ENCODE results near the gene ZNF84. TPM values are rescaled to one million over a fixed set of nuclear protein-coding genes. Genes with fewer than 3 reads are reported as not detected.

The ZNF84 gene
- total RNA-seq, 4 donors from 2014 or later: 19.5 to 21.2 (median 20.7) TPM

DNA sequence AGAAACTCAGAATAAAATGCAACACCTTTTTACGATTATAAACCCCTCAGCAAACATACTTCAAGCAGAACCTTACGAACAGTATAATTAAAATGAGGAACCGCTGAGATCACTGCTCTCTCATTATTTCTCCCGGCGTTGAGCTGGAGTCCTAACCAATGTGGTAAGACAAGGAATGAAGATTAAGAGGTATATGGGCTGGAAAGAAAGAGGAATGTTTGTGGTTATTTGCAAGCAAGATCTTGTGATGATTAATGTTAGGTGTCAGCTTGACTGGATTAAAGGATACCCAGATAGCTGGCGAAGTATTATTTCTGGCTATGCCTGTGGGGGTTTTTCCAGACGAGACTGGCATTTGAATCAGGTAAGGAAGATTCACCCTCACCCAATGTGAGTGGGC lies 10.3 kb upstream of the ZNF84 start:
- TF ChIP-seq POLR2AphosphoS5 (IDR thresholded peaks at IDR 0.05) (no peak), EP300 (IDR thresholded peaks at IDR 0.05) (no peak), POLR2A (IDR thresholded peaks at IDR 0.05; ENCODE audit: low read depth) (no peak)
- TF ChIP-seq, protein P1, sequence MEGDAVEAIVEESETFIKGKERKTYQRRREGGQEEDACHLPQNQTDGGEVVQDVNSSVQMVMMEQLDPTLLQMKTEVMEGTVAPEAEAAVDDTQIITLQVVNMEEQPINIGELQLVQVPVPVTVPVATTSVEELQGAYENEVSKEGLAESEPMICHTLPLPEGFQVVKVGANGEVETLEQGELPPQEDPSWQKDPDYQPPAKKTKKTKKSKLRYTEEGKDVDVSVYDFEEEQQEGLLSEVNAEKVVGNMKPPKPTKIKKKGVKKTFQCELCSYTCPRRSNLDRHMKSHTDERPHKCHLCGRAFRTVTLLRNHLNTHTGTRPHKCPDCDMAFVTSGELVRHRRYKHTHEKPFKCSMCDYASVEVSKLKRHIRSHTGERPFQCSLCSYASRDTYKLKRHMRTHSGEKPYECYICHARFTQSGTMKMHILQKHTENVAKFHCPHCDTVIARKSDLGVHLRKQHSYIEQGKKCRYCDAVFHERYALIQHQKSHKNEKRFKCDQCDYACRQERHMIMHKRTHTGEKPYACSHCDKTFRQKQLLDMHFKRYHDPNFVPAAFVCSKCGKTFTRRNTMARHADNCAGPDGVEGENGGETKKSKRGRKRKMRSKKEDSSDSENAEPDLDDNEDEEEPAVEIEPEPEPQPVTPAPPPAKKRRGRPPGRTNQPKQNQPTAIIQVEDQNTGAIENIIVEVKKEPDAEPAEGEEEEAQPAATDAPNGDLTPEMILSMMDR (IDR thresholded peaks at IDR 0.05): no peak
- H3K9me3 ChIP-seq: peaks cover 0 to 63% (median 41%) of the 10 kb centered on the region in 4 donors
- no peaks in the 10 kb centered on the region for H3K27me3 ChIP-seq
- intact Hi-C loops (cut with DNase I): no loop called here
- DNase-seq (ENCODE audit: extremely low spot score): no peak
- H3K27ac ChIP-seq (replicated peaks in 1 of 4): no peak overlapping the region
- H3K36me3 ChIP-seq: no peaks in the 10 kb centered on the region
- 93% methylated on average over 7 of the region's 7 CpGs for WGBS
- H3K4me1 ChIP-seq: no peaks in the 10 kb centered on the region
- H3K4me3 ChIP-seq: no peak overlapping the region

DNA sequence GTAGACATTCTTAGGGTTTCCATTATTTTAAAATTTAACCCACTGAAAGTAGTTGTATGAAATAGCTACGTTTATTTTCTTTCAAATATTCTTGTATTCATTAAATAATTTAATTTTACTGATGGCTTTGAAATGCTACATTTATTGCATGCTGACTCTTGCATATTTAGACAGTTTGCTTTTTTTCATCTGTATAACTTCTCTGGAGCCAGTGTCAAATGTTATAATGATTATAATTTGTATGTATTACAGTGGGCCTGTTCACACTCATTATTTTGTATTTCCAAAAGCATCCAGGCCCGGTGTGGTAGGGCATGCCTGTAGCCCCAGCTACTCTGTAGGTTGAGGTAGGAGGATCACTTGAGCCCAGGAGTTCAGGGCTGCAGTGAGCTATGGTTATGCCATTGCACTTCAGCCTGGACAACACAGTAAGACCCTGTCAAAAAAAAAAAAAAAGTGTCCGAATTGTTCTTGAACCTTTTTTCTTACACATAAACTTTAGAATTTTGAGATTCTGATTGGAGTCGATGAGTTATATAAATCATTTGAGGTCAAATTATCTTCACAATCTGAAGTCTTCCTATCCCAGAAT lies 905 bp downstream of the ZNF84 start:
- Histone ChIP-seq H3K27ac (replicated peaks in 1 of 4) (peak overlapping the region; percentile 91 to 98 (median 96)), H3K36me3 (peaks cover 22 to 40% (median 30%) of the 10 kb centered on the region in 4 donors), H3K9me3 (peaks cover 10 to 65% (median 57%) of the 10 kb centered on the region in 4 donors), H3K4me1 (peaks cover 4 to 12% (median 11%) of the 10 kb centered on the region in 4 donors), H3K4me3 (peak overlapping the region; percentile 87 to 89 (median 88)), H3K27me3 (no peaks in the 10 kb centered on the region)
- DNase-seq (ENCODE audit: extremely low spot score): no peak
- TF ChIP-seq POLR2A (IDR thresholded peaks at IDR 0.05; ENCODE audit: low read depth): no peak
- no peak for TF ChIP-seq POLR2AphosphoS5 (IDR thresholded peaks at IDR 0.05)
- TF ChIP-seq, protein P1 (IDR thresholded peaks at IDR 0.05): no peak
- no peak for TF ChIP-seq EP300 (IDR thresholded peaks at IDR 0.05)
- intact Hi-C loops (cut with DNase I): loop anchor here (5.0 kb wide), 1 partner anchor 44 kb away; the partner anchor contains the start of gene ZNF140
- 53% methylated on average over 4 of the region's 4 CpGs for WGBS

DNA sequence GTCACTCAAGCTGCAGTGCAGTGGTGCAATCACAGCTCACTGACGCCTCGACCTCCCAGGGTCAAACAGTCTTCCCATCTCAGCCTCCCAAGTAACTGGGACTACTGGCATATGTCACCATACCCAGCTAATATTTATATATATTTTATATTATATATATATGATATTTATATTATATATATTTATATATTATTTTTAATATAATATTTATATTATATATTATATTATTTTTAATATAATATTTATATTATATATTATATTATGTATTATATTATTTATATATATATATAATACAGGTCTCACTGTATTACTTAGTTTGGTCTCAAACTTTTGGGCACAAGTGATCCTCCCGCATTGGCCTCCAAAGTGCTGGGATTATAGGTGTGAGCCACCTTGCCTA lies 9.4 kb downstream of the ZNF84 start:
- DNase-seq (ENCODE audit: extremely low spot score): no peak
- Histone ChIP-seq H3K27ac (replicated peaks in 1 of 4) (no peak overlapping the region), H3K27me3 (peaks cover 0 to 3% (median 0%) of the 10 kb centered on the region in 4 donors), H3K4me3 (no peak overlapping the region), H3K9me3 (peaks cover 26 to 100% (median 99%) of the 10 kb centered on the region in 4 donors), H3K4me1 (no peaks in the 10 kb centered on the region), H3K36me3 (peaks cover 95 to 100% (median 97%) of the 10 kb centered on the region in 4 donors)
- WGBS: 99% methylated on average over 3 of the region's 3 CpGs
- intact Hi-C loops (cut with DNase I): no loop called here
- TF ChIP-seq POLR2A (IDR thresholded peaks at IDR 0.05; ENCODE audit: low read depth): no peak
- TF ChIP-seq, protein P1 (IDR thresholded peaks at IDR 0.05): no peak
- TF ChIP-seq POLR2AphosphoS5 (IDR thresholded peaks at IDR 0.05): no peak
- no peak for TF ChIP-seq EP300 (IDR thresholded peaks at IDR 0.05)

DNA sequence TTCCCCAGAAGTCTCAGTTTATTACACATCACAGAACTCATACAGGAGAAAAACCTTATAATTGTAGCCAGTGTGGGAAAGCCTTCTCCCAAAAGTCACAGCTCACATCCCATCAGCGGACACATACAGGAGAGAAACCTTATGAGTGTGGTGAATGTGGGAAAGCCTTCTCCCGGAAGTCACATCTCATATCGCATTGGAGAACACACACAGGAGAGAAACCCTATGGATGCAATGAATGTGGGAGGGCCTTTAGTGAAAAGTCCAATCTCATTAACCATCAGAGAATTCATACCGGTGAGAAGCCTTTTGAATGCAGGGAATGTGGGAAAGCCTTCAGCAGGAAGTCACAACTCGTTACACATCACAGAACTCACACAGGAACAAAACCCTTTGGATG lies 20.1 kb downstream of the ZNF84 start:
- intact Hi-C loops (cut with DNase I): no loop called here
- peaks cover 38 to 78% (median 52%) of the 10 kb centered on the region in 4 donors for H3K36me3 ChIP-seq
- 94% methylated on average over 5 of the region's 5 CpGs for WGBS
- no peak overlapping the region for H3K4me3 ChIP-seq
- H3K27ac ChIP-seq (replicated peaks in 1 of 4): no peak overlapping the region
- TF ChIP-seq, protein P1 (IDR thresholded peaks at IDR 0.05): no peak
- TF ChIP-seq POLR2A (IDR thresholded peaks at IDR 0.05; ENCODE audit: low read depth) (no peak), POLR2AphosphoS5 (IDR thresholded peaks at IDR 0.05) (no peak), EP300 (IDR thresholded peaks at IDR 0.05) (no peak)
- peaks cover 61 to 100% (median 100%) of the 10 kb centered on the region in 4 donors for H3K9me3 ChIP-seq
- H3K27me3 ChIP-seq: no peaks in the 10 kb centered on the region
- H3K4me1 ChIP-seq: no peaks in the 10 kb centered on the region
- DNase-seq (ENCODE audit: extremely low spot score): no peak
